HG03469 (cell line): Measurements from ENCODE around the gene LTA.

Experiments
- ATAC-seq: cut with Tn5 transposase; IDR thresholded peaks from one replicate; pipeline ENCODE4 v1.9.1; 2021; ENCODE audit warnings: mild to moderate bottlenecking, moderate library complexity, moderate number of reproducible peaks; ENCODE audit not compliant: unreplicated experiment

The LTA gene

DNA sequence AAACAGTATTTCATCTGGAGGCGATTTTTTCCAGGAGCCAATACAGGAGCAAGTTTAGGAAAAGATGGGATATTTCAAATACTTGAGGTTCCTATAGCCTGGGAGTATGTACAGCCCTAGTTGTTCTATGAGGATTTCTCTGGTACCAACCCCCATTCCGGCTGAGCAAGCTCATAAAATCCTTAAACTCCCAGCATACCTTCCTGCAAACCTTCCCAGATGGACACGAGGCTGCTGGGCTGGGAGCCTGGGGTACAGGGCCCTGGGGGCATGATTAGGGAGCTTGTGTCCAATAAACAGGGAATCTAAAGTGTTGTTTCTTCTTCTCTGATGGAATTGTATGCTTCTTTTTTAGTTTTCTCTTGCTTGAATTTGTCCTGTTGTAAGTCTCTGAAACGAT lies 49.9 kb downstream of the LTA start:
- ATAC-seq, result no peak

DNA sequence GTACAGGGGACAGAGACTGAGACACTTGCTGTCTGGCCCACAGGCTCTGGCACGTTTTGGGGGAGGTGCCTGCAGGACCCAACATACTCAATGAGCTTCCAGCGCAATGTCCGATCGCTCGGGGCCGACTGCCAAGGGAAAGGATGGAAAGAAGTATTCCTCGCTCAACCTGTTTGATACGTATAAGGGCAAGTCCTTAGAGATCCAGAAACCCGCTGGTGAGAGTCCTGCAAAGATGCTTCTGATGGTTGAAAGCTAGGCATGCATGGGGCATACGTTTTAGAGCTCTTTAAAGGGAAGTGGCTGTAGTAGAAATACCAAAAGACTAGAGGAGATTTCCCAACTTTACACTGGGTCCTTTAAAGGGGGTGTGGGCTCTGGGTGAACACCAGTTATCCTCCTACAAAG lies 50.6 kb downstream of the LTA start:
- no peak for ATAC-seq
